ENCODE data around the gene PELI1. TPM values are rescaled to one million over a fixed set of nuclear protein-coding genes. Genes with fewer than 3 reads are reported as not detected.

Gene PELI1
- 50.7 TPM for total RNA-seq

- ATAC-seq, result peak; percentile 98
- intact Hi-C loops (cut with DNase I), result no loop called here
- DNase-seq (ENCODE audit: low spot score), result peak; percentile 97
Observed at GRCh38 chr2:64144057-64145013, at the start of gene PELI1. PELI1 (minus strand) TSS chr2:64144420; CDS start chr2:64108310, 36,110 bp downstream.

- intact Hi-C loops (cut with DNase I), result no loop called here
- ATAC-seq (no peak), DNase-seq (ENCODE audit: low spot score) (no peak)
Observed at GRCh38 chr2:64193491-64193890, 49.3 kb upstream of the PELI1 start.

- intact Hi-C loops (cut with DNase I), result no loop called here
- peak; percentile 47 for ATAC-seq
- DNase-seq (ENCODE audit: low spot score), result no peak
Observed at GRCh38 chr2:64192664-64193105, 48.5 kb upstream of the PELI1 start.

GRCh38 chr2:64192125-64192479 lies 47.9 kb upstream of the PELI1 start:
- intact Hi-C loops (cut with DNase I), result no loop called here
- peak; percentile 71 for ATAC-seq

GRCh38 chr2:64189586-64189985 lies 45.4 kb upstream of the PELI1 start:
- ATAC-seq (no peak), DNase-seq (ENCODE audit: low spot score) (no peak)
- intact Hi-C loops (cut with DNase I), result no loop called here

More at GRCh38 chr2:64192125-64192479, 47.9 kb upstream of the PELI1 start:
- DNase-seq (ENCODE audit: low spot score), result no peak

GRCh38 chr2:64189167-64189566 lies 44.9 kb upstream of the PELI1 start:
- DNase-seq (ENCODE audit: low spot score), result no peak
- ATAC-seq, result no peak

GRCh38 chr2:64186699-64187605 lies 42.7 kb upstream of the PELI1 start:
- intact Hi-C loops (cut with DNase I), result no loop called here
- DNase-seq (ENCODE audit: low spot score) (no peak), ATAC-seq (peak; percentile 64)

More at GRCh38 chr2:64189167-64189566, 44.9 kb upstream of the PELI1 start:
- intact Hi-C loops (cut with DNase I), result no loop called here

- DNase-seq (ENCODE audit: low spot score), result no peak
- intact Hi-C loops (cut with DNase I), result no loop called here
- ATAC-seq, result peak; percentile 39
Observed at GRCh38 chr2:64179582-64180321, 35.5 kb upstream of the PELI1 start.

- intact Hi-C loops (cut with DNase I), result no loop called here
- ATAC-seq (peak; percentile 88), DNase-seq (ENCODE audit: low spot score) (no peak)
Observed at GRCh38 chr2:64177315-64177714, 33.1 kb upstream of the PELI1 start.

- ATAC-seq (no peak), DNase-seq (ENCODE audit: low spot score) (no peak)
- intact Hi-C loops (cut with DNase I), result no loop called here
Observed at GRCh38 chr2:64175419-64176197, 31.4 kb upstream of the PELI1 start.

- ATAC-seq, result no peak
- intact Hi-C loops (cut with DNase I), result no loop called here
- no peak for DNase-seq (ENCODE audit: low spot score)
Observed at GRCh38 chr2:64173156-64174135, 29.2 kb upstream of the PELI1 start.

- no peak for ATAC-seq
- DNase-seq (ENCODE audit: low spot score), result no peak
- intact Hi-C loops (cut with DNase I), result no loop called here
Observed at GRCh38 chr2:64168756-64169155, 24.5 kb upstream of the PELI1 start.

GRCh38 chr2:64168201-64168600 lies 24.0 kb upstream of the PELI1 start:
- intact Hi-C loops (cut with DNase I), result no loop called here
- DNase-seq (ENCODE audit: low spot score) (no peak), ATAC-seq (no peak)

GRCh38 chr2:64166637-64167420 lies 22.6 kb upstream of the PELI1 start:
- intact Hi-C loops (cut with DNase I), result no loop called here
- ATAC-seq, result no peak
- DNase-seq (ENCODE audit: low spot score), result no peak

GRCh38 chr2:64166212-64166611 lies 22.0 kb upstream of the PELI1 start:
- intact Hi-C loops (cut with DNase I), result no loop called here
- ATAC-seq, result no peak
- no peak for DNase-seq (ENCODE audit: low spot score)

GRCh38 chr2:64165706-64166105 lies 21.5 kb upstream of the PELI1 start:
- DNase-seq (ENCODE audit: low spot score), result no peak
- intact Hi-C loops (cut with DNase I), result no loop called here
- ATAC-seq, result no peak

All from sciatic nerve (tissue), 2 donors.